K562 (cell line): ENCODE results near the gene CISD3. TPM values are rescaled to one million over a fixed set of nuclear protein-coding genes. Genes with fewer than 3 reads are reported as not detected.

ENCODE experiments used
- ATAC-seq: fragments of 200-7000 bp; cut with Tn5 transposase; 3 replicates; pipeline ENCODE4 v1.9.1; 2020; ENCODE audit warnings: moderate library complexity
- BruUV-seq: library from RNA; stranded (reverse); fragments of 400-500 nt; replicated peaks from 2 replicates; lab custom pipeline; 2021; lab: Mats Ljungman, UMichigan
- CTCF ChIA-PET: fragments of 300-600 bp; formaldehyde crosslinking; extraction: SDS; loops from one replicate; lab custom pipeline; 2021; ENCODE audit warnings: low intra/inter-chr PET ratio; lab: Yijun Ruan, JAX
- POLR2A ChIA-PET: fragments of 300-600, 350-650 bp; sonication (Branson Sonifier 250); formaldehyde crosslinking; extraction: SDS; loops from one replicate; lab custom pipeline; 2021; ENCODE audit warnings: antibody characterized with exemption, inconsistent platforms; lab: Yijun Ruan, JAX
- DNase-seq, 4 experiments: peaks; one replicate each; pipeline versions ENCODE4 v3.0.0 to v3.0.0-alpha.2; 2011 to 2018; ENCODE audit warnings: low spot score in 3 of 4, mixed read lengths in 3 of 4; ENCODE audit errors: extremely low read depth in 1 of 4
- FAIRE-seq: peaks from 2 replicates; lab custom pipeline; 2011; peaks lifted over from hg19 to GRCh38; lab: Jason Lieb, UNC
- H2AFZ ChIP-seq: 2 replicates; pipeline ENCODE4 v1.6.0; 2011; ENCODE audit warnings: low read depth, low read length, control low read depth, inconsistent platforms
- H3K27ac ChIP-seq: fragments of 200-600 bp; 3 replicates; pipeline ENCODE4 v1.8.0; 2011; ENCODE audit warnings: low read depth, mild to moderate bottlenecking, control low read depth, inconsistent platforms, low read length, moderate library complexity, mixed read lengths; ENCODE audit errors: extremely low read depth
- H3K27me3 ChIP-seq, 2 experiments: fragments of 300-600 bp in 1 of 2; 2 replicates in 1 of 2; 3 replicates in 1 of 2; pipeline versions ENCODE4 v1.6.0 to v1.8.0; 2011; ENCODE audit warnings: inconsistent platforms in 2 of 2, low read length in 2 of 2, mild to moderate bottlenecking in 1 of 2, mixed read lengths in 1 of 2, moderate library complexity in 1 of 2; ENCODE audit not compliant: control insufficient read depth in 2 of 2, insufficient read depth in 2 of 2
- H3K36me3 ChIP-seq: fragments of 300-600 bp; 3 replicates; pipeline ENCODE4 v1.8.0; 2011; ENCODE audit warnings: mild to moderate bottlenecking, low read length, inconsistent platforms; ENCODE audit not compliant: control insufficient read depth, insufficient read depth
- H3K4me1 ChIP-seq, 2 experiments: fragments of 200-600 bp in 1 of 2; replicated peaks in 1 of 2; 2 replicates in 1 of 2; 3 replicates in 1 of 2; pipeline versions ENCODE4 v1.5.1 to v1.8.0; 2011; ENCODE audit warnings: inconsistent platforms in 2 of 2, low read length in 2 of 2, mild to moderate bottlenecking in 1 of 2, mixed read lengths in 1 of 2, moderate library complexity in 1 of 2; ENCODE audit not compliant: control insufficient read depth in 2 of 2, insufficient read depth in 2 of 2
- H3K4me2 ChIP-seq: 2 replicates; pipeline ENCODE4 v1.6.1; 2011; ENCODE audit warnings: low read length, control low read depth, inconsistent platforms, mixed read lengths; ENCODE audit not compliant: insufficient read depth
- H3K4me3 ChIP-seq: fragments of 200-600 bp; sonication (generic), shearing (Covaris generic); 2 replicates; pipeline ENCODE4 v1.5.1; 2016; ENCODE audit warnings: control low read depth, inconsistent platforms
- H3K79me2 ChIP-seq: fragments of 200-600 bp; 3 replicates; pipeline ENCODE4 v1.8.0; 2011; ENCODE audit warnings: low read length, inconsistent platforms; ENCODE audit not compliant: control insufficient read depth, insufficient read depth
- H3K9ac ChIP-seq, 2 experiments: 2 replicates each; pipeline versions ENCODE4 v1.6.0 to v1.6.1; 2011; ENCODE audit warnings: low read depth in 2 of 2, low read length in 2 of 2, control low read depth in 1 of 2, inconsistent platforms in 1 of 2, mild to moderate bottlenecking in 1 of 2, mixed read lengths in 1 of 2; ENCODE audit not compliant: insufficient read depth in 1 of 2
- H3K9me1 ChIP-seq: one replicate; pipeline ENCODE4 v1.6.0; 2011; ENCODE audit warnings: inconsistent platforms, mild to moderate bottlenecking, low read length, moderate library complexity; ENCODE audit not compliant: control insufficient read depth, insufficient read depth
- H3K9me3 ChIP-seq: replicated peaks from 2 replicates; pipeline ENCODE4 v1.5.1; 2011; ENCODE audit warnings: low read depth, low read length, inconsistent platforms; ENCODE audit not compliant: control insufficient read depth, insufficient read depth
- H4K20me1 ChIP-seq: replicated peaks from 2 replicates; pipeline ENCODE4 v1.6.1; 2011; ENCODE audit warnings: low read length, inconsistent platforms, mixed read lengths; ENCODE audit not compliant: control insufficient read depth, insufficient read depth
- BACH1 ChIP-seq: fragments of 200-800 bp; sonication (Bioruptor generic); IDR thresholded peaks from 2 replicates; pipeline ENCODE4 v1.6.1; 2016; ENCODE audit warnings: missing genetic modification characterization, missing compliant biosample characterization
- BCLAF1 ChIP-seq, 2 experiments: fragments of 450-650 bp in 1 of 2; IDR thresholded peaks; 2 replicates each; pipeline ENCODE4 v1.6.1; 2011 to 2017; ENCODE audit warnings: low read depth in 2 of 2, antibody characterized with exemption in 1 of 2, borderline replicate concordance in 1 of 2, low read length in 1 of 2, mild to moderate bottlenecking in 1 of 2, mixed read lengths in 1 of 2; ENCODE audit not compliant: control insufficient read depth in 1 of 2
- CBFA2T3 ChIP-seq: fragments of 450-650 bp; IDR thresholded peaks from 2 replicates; pipeline ENCODE4 v1.6.1; 2017
- CHD2 ChIP-seq: IDR thresholded peaks from 2 replicates; pipeline ENCODE4 v1.6.1; 2011; ENCODE audit warnings: low read depth, low read length
- EGR1 ChIP-seq: fragments of 450-650 bp; conservative IDR thresholded peaks from 2 replicates; pipeline ENCODE4 v1.6.1; 2017; ENCODE audit warnings: mild to moderate bottlenecking
- HNRNPK ChIP-seq: fragments of 200-400 bp; formaldehyde crosslinking; IDR thresholded peaks from one replicate; pipeline ENCODE4 v1.6.1; 2018; ENCODE audit warnings: mild to moderate bottlenecking, low read depth, low read length; ENCODE audit not compliant: poor library complexity, severe bottlenecking
- MBD1 ChIP-seq: fragments of 250-450 bp; sonication (Bioruptor Pico); IDR thresholded peaks from 2 replicates; pipeline ENCODE4 v1.8.0; 2022; ENCODE audit warnings: inconsistent platforms
- SUPT5H ChIP-seq: fragments of 450-650 bp; IDR thresholded peaks from 2 replicates; pipeline ENCODE4 v1.6.1; 2016
- TRIM24 ChIP-seq, 2 experiments: fragments of 450-650 bp; IDR thresholded peaks; 2 replicates each; pipeline ENCODE4 v1.6.1; 2016
- XRCC4 ChIP-seq: IDR thresholded peaks from one replicate; pipeline ENCODE4 v1.6.1; 2011; ENCODE audit not compliant: insufficient read depth, insufficient read length; ENCODE audit errors: extremely low read depth
- ZNF263 ChIP-seq: sonication (generic); formaldehyde crosslinking; IDR thresholded peaks from 2 replicates; pipeline ENCODE4 v1.8.0; 2022; ENCODE audit warnings: mild to moderate bottlenecking, missing genetic modification reagents, borderline replicate concordance
- ZNF766 ChIP-seq: fragments of 200-800 bp; sonication (Bioruptor generic); conservative IDR thresholded peaks from 2 replicates; pipeline ENCODE4 v1.6.1; 2016; ENCODE audit warnings: missing genetic modification characterization, missing compliant biosample characterization
- WGBS: fragments of 100-300 bp; shearing (Covaris generic); methylation state at CpG from one replicate; pipeline ENCODE4 v1.1.6; 2016; ENCODE audit warnings: low coverage, mixed read lengths; ENCODE audit not compliant: insufficient coverage; ENCODE audit errors: missing lambda C conversion rate; 5-methylcytosine and 5-hydroxymethylcytosine counted together
- in situ Hi-C: fragments of 300-500 bp; cut with MboI; formaldehyde crosslinking; loops from 4 replicates; pipeline ENCODE4 v1.15.0; 2018; ENCODE audit warnings: inconsistent platforms, mixed read lengths
- intact Hi-C: fragments of 100-400 bp; cut with micrococcal nuclease; formaldehyde crosslinking; loops from 2 replicates; pipeline ENCODE4 v1.14.2; 2022
- polyA plus RNA-seq, 8 experiments: library from polyadenylated mRNA; depleted of rRNA in 4 of 8; stranded (reverse) in 5 of 8; unstranded in 3 of 8; fragments of >200 nt; fragmentation: Nextera tagmentation in 2 of 8; fragmentation: Illumina TruSeq in 1 of 8; extraction: Ambion mirVana in 2 of 8; extraction: Trizol in 1 of 8; gene quantifications; 2 replicates each; pipeline versions ENCODE4 v1.2.1 to v1.2.3, GENCODE V29; 2011 to 2014; ENCODE audit warnings: inconsistent platforms in 1 of 8, missing spikeins in 1 of 8
- total RNA-seq, 7 experiments: library from RNA; depleted of rRNA in 6 of 7; stranded (reverse); fragments of >200 nt in 6 of 7; fragmentation: Illumina TruSeq in 2 of 7; extraction: Trizol in 2 of 7; gene quantifications; 2 replicates each; pipeline versions ENCODE4 v1.2.1 to v1.2.3, GENCODE V29; 2011 to 2021; ENCODE audit warnings: low replicate concordance in 1 of 7

Gene CISD3
- total and polyA plus RNA-seq, 9 of the 15 experiments (the other 6 are each of a cell fraction or from before 2014, with no cell fraction given): 5.0 to 60.7 (median 15.7) TPM

GRCh38 chr17:38729368-38729885 lies 714 bp upstream of the CISD3 start:
- FAIRE-seq: no peak
- no peak for DNase-seq
- Histone ChIP-seq H3K9me3 (no peaks in the 10 kb centered on the region), H3K4me2 (peak overlapping the region; percentile 82), H3K79me2 (peaks cover 24% of the 10 kb centered on the region), H3K4me1 (peaks cover 48 to 81% of the 10 kb centered on the region in 2 experiments), H4K20me1 (no peaks in the 10 kb centered on the region), H3K36me3 (peaks cover 39% of the 10 kb centered on the region; the same call in 2 of the 3 replicates), H3K9ac (peak overlapping the region; percentile 70 to 95; a peak in 3 of 4 replicates), H3K4me3 (peak overlapping the region; percentile 55), H3K27me3 (no peaks in the 10 kb centered on the region), H3K9me1 (peaks cover 3% of the 10 kb centered on the region), H3K27ac (peak overlapping the region; percentile 72; the same call in 2 of the 3 replicates), H2AFZ (peak overlapping the region; percentile 89)
- POLR2A ChIA-PET: interaction anchor here (0.5 to 2.4 kb wide), 6 partner anchors 11 to 140 kb away, joined by 4 to 13 read pairs (median 6); partner anchors contain the start of genes LASP1 and MLLT6
- TF ChIP-seq TRIM24 (IDR thresholded peaks at IDR 0.05) (no peak), BACH1 (tag) (no peak), CHD2 (no peak), SUPT5H (0 out of 2 replicates have a peak, but pooled peaks have one; percentile 11), ZNF766 (CRISPR knock-in tag) (0 out of 2 replicates have a peak, but pooled peaks have one; percentile 8), ZNF263 (CRISPR knock-in tag) (no peak), CBFA2T3 (0 out of 2 replicates have a peak, but pooled peaks have one; percentile 3), HNRNPK (no peak), XRCC4 (no peak), EGR1 (peak; percentile 88), MBD1 (CRISPR knock-in tag) (peak; percentile 72; the same call in 1 of the 2 replicates), BCLAF1 (IDR thresholded peaks at IDR 0.05; ENCODE audit: borderline replicate concordance in 1 of 2, control insufficient read depth in 1 of 2, low read depth in 2 of 2, low read length in 1 of 2) (no peak)
- intact Hi-C loops: no loop called here
- no peak for ATAC-seq
- in situ Hi-C loops: no loop called here
- CTCF ChIA-PET: interaction anchor here (0.9 to 1.7 kb wide), 2 partner anchors 28 to 53 kb away, joined by 3 read pairs; no protein-coding TSS in a partner anchor
- 38% methylated on average over 13 of the region's 14 CpGs for WGBS
- no TSS peak for BruUV-seq
